Parathyroid adenoma (tissue), 2 donors: Measurements from ENCODE around the gene PLA1A.

ENCODE experiments used
- H2AFZ ChIP-seq: fragments of 300-600 bp; sonication (generic); one replicate; pipeline ENCODE4 v1.7.0; 2017; ENCODE audit warnings: antibody characterized with exemption, mild to moderate bottlenecking
- H3K27ac ChIP-seq: fragments of 300-600 bp; sonication (generic); one replicate; pipeline ENCODE4 v1.7.0; 2017
- H3K27me3 ChIP-seq: fragments of 300-600 bp; sonication (generic); one replicate; pipeline ENCODE4 v1.7.0; 2017; ENCODE audit warnings: low read length; ENCODE audit not compliant: control insufficient read depth, insufficient read depth
- H3K36me3 ChIP-seq: fragments of 300-600 bp; sonication (generic); one replicate; pipeline ENCODE4 v1.7.0; 2017; ENCODE audit warnings: low read length; ENCODE audit not compliant: control insufficient read depth, insufficient read depth
- H3K4me1 ChIP-seq: fragments of 300-600 bp; sonication (generic); one replicate; pipeline ENCODE4 v1.7.0; 2017; ENCODE audit warnings: control low read depth
- H3K4me2 ChIP-seq: fragments of 300-600 bp; sonication (generic); one replicate; pipeline ENCODE4 v1.7.0; 2017; ENCODE audit warnings: low read length
- H3K4me3 ChIP-seq: fragments of 300-600 bp; sonication (generic); one replicate; pipeline ENCODE4 v1.7.0; 2017; ENCODE audit warnings: low read depth, low read length
- H3K79me2 ChIP-seq: fragments of 300-600 bp; sonication (generic); one replicate; pipeline ENCODE4 v1.7.0; 2017; ENCODE audit warnings: control low read depth
- H3K9ac ChIP-seq: fragments of 300-600 bp; sonication (generic); one replicate; pipeline ENCODE4 v1.7.0; 2017; ENCODE audit warnings: mild to moderate bottlenecking
- H3K9me3 ChIP-seq: fragments of 300-600 bp; sonication (generic); one replicate; pipeline ENCODE4 v1.7.0; 2017; ENCODE audit warnings: low read length; ENCODE audit not compliant: control insufficient read depth
- TF ChIP-seq, protein P1 (sequence below): fragments of 300-600 bp; sonication (generic); IDR thresholded peaks from one replicate; pipeline ENCODE4 v1.7.0; 2017; ENCODE audit warnings: antibody characterized with exemption, mild to moderate bottlenecking
- donor health status: primary hyperparathyroidism.

PLA1A gene

DNA sequence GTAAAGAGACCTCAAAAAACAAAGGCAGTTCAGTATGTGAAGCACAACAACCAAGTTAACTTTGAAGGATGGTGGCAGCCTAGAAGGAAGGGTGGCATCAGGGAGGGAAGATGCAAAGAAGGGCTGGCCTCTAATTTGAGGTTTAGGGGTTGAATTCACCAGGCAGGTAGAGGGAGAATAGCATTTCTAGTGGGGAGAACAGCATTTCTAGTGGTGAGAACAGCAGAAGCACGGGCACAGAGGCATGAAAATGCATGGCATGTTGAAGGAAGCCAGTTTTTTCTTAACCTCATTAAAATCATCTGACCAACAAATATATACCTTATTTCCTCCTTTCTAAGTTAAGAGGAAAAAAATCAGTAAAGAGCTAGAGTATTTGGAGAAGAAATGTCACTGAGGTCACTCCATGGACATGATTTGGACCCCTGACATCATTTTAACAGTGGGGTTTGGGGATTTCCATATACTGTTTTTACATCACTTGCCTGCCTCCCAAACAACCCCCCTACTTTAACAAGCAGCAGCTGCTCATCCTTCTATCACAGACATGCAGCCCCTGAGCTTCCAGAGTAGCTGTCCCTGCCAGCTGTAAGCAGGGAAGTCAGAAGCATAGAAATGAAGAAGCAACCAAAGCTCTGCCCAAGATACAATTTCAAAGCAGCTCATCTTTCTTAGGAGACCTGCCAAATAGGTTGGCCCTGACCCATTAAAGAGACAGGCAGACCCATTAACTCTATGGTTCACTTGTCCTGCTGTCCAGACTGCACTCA is 65.1 kb downstream of the PLA1A start:
- Histone ChIP-seq H3K4me2 (peak overlapping the region; percentile 56), H3K36me3 (no peaks in the 10 kb centered on the region), H3K4me1 (peaks cover 42% of the 10 kb centered on the region), H3K9me3 (no peaks in the 10 kb centered on the region), H3K27me3 (no peaks in the 10 kb centered on the region), H3K4me3 (no peak overlapping the region), H2AFZ (peak overlapping the region; percentile 31), H3K9ac (no peak overlapping the region), H3K79me2 (no peaks in the 10 kb centered on the region), H3K27ac (peak overlapping the region; percentile 70)
- TF ChIP-seq, protein P1, sequence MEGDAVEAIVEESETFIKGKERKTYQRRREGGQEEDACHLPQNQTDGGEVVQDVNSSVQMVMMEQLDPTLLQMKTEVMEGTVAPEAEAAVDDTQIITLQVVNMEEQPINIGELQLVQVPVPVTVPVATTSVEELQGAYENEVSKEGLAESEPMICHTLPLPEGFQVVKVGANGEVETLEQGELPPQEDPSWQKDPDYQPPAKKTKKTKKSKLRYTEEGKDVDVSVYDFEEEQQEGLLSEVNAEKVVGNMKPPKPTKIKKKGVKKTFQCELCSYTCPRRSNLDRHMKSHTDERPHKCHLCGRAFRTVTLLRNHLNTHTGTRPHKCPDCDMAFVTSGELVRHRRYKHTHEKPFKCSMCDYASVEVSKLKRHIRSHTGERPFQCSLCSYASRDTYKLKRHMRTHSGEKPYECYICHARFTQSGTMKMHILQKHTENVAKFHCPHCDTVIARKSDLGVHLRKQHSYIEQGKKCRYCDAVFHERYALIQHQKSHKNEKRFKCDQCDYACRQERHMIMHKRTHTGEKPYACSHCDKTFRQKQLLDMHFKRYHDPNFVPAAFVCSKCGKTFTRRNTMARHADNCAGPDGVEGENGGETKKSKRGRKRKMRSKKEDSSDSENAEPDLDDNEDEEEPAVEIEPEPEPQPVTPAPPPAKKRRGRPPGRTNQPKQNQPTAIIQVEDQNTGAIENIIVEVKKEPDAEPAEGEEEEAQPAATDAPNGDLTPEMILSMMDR = peak; percentile 18

DNA sequence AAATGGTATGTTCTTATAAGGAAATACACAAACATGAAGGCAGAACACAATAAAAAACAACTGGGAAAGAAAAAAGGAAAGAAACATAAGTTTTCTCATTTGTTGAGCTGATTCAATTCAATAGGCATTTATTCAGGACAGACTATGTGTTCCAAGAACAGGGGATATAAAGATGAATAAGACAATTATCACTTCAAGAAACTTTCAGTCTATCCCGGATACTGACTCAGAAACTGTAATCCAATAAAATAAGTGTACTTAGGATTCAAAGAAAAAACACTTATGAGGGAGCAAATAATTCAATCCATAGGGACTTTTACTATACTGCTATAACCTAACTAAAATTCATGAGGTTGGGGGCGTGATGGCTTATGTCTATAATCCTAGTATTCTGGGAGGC is 66.2 kb downstream of the PLA1A start:
- TF ChIP-seq, protein P1 = no peak
- H3K27ac ChIP-seq = peak overlapping the region; percentile 70

DNA sequence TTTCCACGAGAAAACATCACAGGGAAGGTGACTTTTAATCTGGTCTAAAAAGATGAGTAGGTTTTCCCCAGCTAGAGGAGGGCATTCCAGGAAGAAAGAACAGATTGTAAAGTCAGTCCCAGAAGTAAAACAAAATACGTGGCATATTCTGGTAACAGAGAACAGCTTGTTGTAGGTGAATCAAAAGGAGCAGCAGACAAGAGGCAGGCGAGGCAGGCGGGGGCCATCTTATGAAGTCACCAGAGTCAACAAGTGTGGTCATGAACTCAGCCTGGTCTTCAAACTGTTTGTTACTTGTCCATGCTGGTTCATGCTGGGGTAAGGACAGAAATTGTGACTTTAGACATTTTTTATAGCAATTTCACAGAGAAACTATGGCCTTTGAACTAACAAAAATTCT is 66.7 kb downstream of the PLA1A start:
- Histone ChIP-seq H3K79me2 (no peaks in the 10 kb centered on the region), H3K9ac (no peak overlapping the region), H3K4me3 (no peak overlapping the region), H3K9me3 (no peaks in the 10 kb centered on the region), H3K4me1 (peaks cover 42% of the 10 kb centered on the region), H3K4me2 (no peak overlapping the region), H3K27me3 (no peaks in the 10 kb centered on the region), H3K27ac (peak overlapping the region; percentile 16), H3K36me3 (no peaks in the 10 kb centered on the region), H2AFZ (no peak overlapping the region)
- TF ChIP-seq, protein P1 = no peak

More for the DNA sequence above, 66.2 kb downstream of the PLA1A start:
- no peaks in the 10 kb centered on the region for H3K36me3 ChIP-seq
- no peak overlapping the region for H3K4me3 ChIP-seq
- H3K4me2 ChIP-seq = no peak overlapping the region
- no peaks in the 10 kb centered on the region for H3K79me2 ChIP-seq
- H2AFZ ChIP-seq = no peak overlapping the region
- H3K9me3 ChIP-seq = no peaks in the 10 kb centered on the region
- no peaks in the 10 kb centered on the region for H3K27me3 ChIP-seq
- no peak overlapping the region for H3K9ac ChIP-seq
- peaks cover 42% of the 10 kb centered on the region for H3K4me1 ChIP-seq

DNA sequence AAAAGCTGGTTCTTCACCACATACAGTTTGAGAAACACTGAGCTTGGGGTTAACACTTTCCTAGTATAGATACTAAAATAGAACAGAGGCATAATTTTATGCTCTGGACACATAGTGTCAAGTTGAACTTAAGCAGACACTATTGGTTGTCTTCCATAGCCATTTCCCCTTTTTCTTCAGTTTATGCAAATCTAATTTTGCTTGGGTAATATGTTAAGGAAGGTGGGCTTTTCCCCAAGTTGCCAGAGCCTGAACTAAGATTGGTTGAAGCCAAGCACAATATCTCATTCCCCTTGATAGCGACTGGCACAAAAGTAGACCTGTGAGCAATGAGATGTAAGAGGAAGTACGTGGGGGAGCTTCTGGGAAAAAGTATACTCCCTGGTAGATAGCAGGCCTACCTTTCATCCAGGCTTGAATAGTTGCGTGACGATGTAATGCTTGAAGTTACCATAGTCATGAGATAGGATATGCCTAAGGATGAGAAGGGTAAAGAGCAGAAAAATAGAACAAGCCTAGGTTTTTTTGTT is 67.2 kb downstream of the PLA1A start:
- Histone ChIP-seq H3K36me3 (no peaks in the 10 kb centered on the region), H3K4me1 (peaks cover 42% of the 10 kb centered on the region), H3K4me3 (no peak overlapping the region), H3K9ac (no peak overlapping the region), H3K27me3 (no peaks in the 10 kb centered on the region), H3K4me2 (no peak overlapping the region), H3K9me3 (no peaks in the 10 kb centered on the region), H2AFZ (peak overlapping the region; percentile 31), H3K79me2 (no peaks in the 10 kb centered on the region), H3K27ac (peak overlapping the region; percentile 57)
- TF ChIP-seq, protein P1 = no peak
